ENCODE results near the gene LRRC42. TPM values are rescaled to one million over a fixed set of nuclear protein-coding genes. Genes with fewer than 3 reads are reported as not detected.

Gene LRRC42
- total RNA-seq, 1 donor from 2014 or later, result 45.4 TPM

DNA sequence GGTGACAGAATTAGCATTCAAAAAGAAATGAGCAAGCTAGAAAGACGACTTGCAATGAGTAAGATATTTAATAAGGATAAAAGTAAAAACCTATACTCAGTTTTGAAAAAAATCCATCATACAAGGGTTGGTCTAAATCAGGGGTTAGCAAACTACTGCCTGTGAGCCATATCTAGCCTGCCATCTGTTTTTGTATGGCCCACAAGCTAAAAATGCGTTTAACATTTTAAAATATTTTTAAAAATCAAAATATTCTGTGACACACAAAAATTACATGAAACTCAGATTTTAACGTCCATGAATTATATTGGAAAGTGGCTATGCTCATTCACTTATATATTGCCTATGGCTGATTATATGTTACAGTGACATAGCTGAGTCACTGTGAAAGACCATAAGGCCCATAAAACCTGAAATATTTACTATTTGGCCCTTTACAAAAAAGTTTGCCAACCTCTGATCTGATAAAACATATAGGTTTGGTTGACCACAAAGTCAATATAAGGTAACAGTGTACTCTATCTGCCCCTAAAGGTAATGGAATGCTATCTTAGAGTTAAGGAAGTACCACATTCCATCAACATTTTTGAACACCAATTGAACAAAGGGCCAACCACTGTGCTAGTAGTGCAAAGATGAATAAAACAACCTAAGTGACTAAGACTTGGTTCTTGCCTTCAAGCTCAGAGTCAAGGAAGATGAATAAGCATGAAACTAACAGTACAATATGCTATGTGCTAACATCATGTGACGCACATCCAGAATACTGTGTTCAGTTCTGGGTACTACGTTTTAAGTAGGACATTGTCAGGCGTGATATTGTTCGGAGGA lies 3.8 kb upstream of the LRRC42 start:
- Mint-ChIP-seq H3K9me3 (no peaks in the 10 kb centered on the region), H3K36me3 (ENCODE audit: low read depth) (peaks cover 4% of the 10 kb centered on the region), H3K4me3 (peak overlapping the region; percentile 84), H3K27me3 (ENCODE audit: low read depth) (no peaks in the 10 kb centered on the region), H3K27ac (ENCODE audit: unreplicated experiment) (no peak overlapping the region), H3K4me1 (peaks cover 32% of the 10 kb centered on the region)
- TF ChIP-seq, protein P1, sequence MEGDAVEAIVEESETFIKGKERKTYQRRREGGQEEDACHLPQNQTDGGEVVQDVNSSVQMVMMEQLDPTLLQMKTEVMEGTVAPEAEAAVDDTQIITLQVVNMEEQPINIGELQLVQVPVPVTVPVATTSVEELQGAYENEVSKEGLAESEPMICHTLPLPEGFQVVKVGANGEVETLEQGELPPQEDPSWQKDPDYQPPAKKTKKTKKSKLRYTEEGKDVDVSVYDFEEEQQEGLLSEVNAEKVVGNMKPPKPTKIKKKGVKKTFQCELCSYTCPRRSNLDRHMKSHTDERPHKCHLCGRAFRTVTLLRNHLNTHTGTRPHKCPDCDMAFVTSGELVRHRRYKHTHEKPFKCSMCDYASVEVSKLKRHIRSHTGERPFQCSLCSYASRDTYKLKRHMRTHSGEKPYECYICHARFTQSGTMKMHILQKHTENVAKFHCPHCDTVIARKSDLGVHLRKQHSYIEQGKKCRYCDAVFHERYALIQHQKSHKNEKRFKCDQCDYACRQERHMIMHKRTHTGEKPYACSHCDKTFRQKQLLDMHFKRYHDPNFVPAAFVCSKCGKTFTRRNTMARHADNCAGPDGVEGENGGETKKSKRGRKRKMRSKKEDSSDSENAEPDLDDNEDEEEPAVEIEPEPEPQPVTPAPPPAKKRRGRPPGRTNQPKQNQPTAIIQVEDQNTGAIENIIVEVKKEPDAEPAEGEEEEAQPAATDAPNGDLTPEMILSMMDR (conservative IDR thresholded peaks at IDR 0.05), result no peak
- no peak for DNase-seq (ENCODE audit: low read depth, low spot score)

DNA sequence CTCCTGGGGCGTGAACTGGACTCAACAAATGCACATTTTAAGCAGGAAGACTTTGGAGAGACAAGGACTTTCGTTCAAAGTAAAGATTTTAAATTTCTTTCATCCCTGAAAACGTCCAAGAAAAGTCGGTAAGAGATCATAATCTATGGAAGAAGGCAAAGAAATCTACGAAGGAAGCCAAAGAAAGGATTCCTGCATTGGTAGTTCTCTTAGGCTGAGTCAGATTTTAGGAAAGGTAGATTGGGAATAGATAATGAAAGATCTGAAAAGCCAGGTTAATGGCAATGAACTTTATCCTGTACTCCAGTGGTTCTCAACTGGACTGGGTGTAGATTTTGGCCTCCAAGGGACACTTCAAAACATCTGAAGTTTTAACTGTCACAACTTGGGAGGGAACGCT lies 3.1 kb upstream of the LRRC42 start:
- H3K4me3 Mint-ChIP-seq, result peak overlapping the region; percentile 84
- H3K9me3 Mint-ChIP-seq, result no peaks in the 10 kb centered on the region
- H3K4me1 Mint-ChIP-seq, result peaks cover 39% of the 10 kb centered on the region
- no peak overlapping the region for H3K27ac Mint-ChIP-seq (ENCODE audit: unreplicated experiment)
- no peaks in the 10 kb centered on the region for H3K27me3 Mint-ChIP-seq (ENCODE audit: low read depth)
- TF ChIP-seq, protein P1 (conservative IDR thresholded peaks at IDR 0.05), result no peak
- DNase-seq (ENCODE audit: low read depth, low spot score), result no peak
- H3K36me3 Mint-ChIP-seq (ENCODE audit: low read depth), result peaks cover 4% of the 10 kb centered on the region

DNA sequence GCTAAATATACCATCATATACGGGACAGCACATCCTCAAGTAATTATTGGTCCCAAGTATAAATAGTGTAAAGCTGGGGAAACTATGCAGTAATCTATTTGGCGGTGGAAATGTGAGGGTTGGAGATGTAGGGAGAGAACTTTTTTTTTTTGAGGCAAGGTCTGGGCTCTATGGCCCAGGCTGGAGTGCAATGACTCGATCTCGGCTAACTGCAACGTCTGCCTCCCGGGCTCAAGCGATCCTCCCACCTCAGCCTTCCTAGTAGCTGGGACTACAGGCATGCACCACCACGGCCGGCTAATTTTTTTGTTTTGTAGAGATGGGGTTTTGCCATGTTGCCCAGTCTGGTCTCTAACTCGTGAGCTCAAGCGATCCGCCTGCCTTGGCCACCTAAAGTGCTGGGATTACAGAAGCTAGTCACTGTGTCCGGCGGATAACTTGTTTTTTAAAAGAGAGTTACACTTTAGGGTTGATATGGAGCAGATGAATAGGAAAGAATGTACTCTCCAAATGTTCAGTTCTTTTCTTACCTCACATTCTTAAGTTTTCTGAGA lies 2.6 kb upstream of the LRRC42 start:
- H3K27ac Mint-ChIP-seq (ENCODE audit: unreplicated experiment), result no peak overlapping the region
- H3K4me3 Mint-ChIP-seq, result peak overlapping the region; percentile 84
- no peak for DNase-seq (ENCODE audit: low read depth, low spot score)
- no peaks in the 10 kb centered on the region for H3K27me3 Mint-ChIP-seq (ENCODE audit: low read depth)
- no peaks in the 10 kb centered on the region for H3K9me3 Mint-ChIP-seq
- TF ChIP-seq, protein P1 (conservative IDR thresholded peaks at IDR 0.05), result no peak
- peaks cover 4% of the 10 kb centered on the region for H3K36me3 Mint-ChIP-seq (ENCODE audit: low read depth)
- H3K4me1 Mint-ChIP-seq, result peaks cover 44% of the 10 kb centered on the region

DNA sequence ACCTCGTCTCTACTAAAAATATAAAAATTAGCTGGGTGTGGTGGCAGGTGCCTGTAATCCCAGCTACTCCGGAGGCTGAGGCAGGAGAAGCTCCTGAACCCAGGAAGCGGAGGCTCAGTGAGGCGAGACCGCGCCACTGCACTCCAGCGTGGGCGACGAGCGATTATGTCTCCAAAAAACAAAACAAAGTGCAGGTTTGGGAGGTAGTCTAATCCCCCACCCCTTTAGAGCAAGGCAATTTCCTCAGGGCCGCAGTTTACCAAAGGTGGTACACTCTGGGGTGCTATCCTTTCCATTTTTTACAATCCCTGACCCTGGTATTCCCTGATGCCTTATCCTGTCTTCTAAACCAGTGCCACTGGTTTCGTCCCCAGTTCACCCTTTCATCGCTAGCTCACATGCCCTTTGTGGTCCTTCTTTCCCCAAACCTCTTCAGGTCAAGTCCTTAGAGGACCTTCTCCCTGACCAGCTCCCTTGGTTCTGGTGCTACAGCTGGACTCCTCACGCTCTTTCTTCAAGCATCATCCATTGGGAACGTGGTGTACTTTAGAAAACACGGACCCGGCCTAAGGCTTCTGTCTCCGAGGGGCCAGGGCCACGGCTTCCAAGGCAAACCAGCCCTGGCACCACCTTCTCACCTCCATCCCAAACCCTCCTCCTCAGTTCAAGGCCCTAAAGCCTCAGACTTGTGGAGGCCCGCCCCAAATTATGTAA lies 1.5 kb upstream of the LRRC42 start:
- peak overlapping the region; percentile 97 for H3K4me3 Mint-ChIP-seq
- H3K9me3 Mint-ChIP-seq, result no peaks in the 10 kb centered on the region
- DNase-seq (ENCODE audit: low read depth, low spot score), result no peak
- H3K4me1 Mint-ChIP-seq, result peaks cover 54% of the 10 kb centered on the region
- H3K36me3 Mint-ChIP-seq (ENCODE audit: low read depth), result peaks cover 4% of the 10 kb centered on the region
- peak overlapping the region; percentile 94 for H3K27ac Mint-ChIP-seq (ENCODE audit: unreplicated experiment)
- TF ChIP-seq, protein P1 (conservative IDR thresholded peaks at IDR 0.05), result no peak
- no peaks in the 10 kb centered on the region for H3K27me3 Mint-ChIP-seq (ENCODE audit: low read depth)

DNA sequence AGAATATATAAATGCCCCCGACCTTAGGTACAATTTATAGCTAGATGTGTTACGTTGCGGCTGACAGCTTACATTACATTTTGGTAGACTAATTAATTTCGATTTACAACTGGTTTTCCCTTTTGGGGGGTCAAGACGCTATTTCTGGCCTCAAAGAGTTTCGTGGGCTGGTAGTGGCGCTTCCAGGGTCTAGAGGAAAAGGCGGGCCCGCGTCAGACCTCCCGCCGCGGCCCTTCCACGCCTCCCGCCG lies 1.0 kb upstream of the LRRC42 start:
- Mint-ChIP-seq H3K36me3 (ENCODE audit: low read depth) (peaks cover 4% of the 10 kb centered on the region), H3K4me1 (peaks cover 59% of the 10 kb centered on the region), H3K27ac (ENCODE audit: unreplicated experiment) (peak overlapping the region; percentile 94), H3K4me3 (peak overlapping the region; percentile 97), H3K9me3 (no peaks in the 10 kb centered on the region), H3K27me3 (ENCODE audit: low read depth) (no peaks in the 10 kb centered on the region)
- DNase-seq (ENCODE audit: low read depth, low spot score), result no peak
- TF ChIP-seq, protein P1 (conservative IDR thresholded peaks at IDR 0.05), result no peak

All from neural crest cell (in vitro differentiated cells).